Ramos (cell line): ENCODE results near the gene SYTL3.
"Not testable (repeated sequence)": the region's sequence is repeated elsewhere in the genome, so short reads cannot be mapped to it uniquely, and the experiment has no call there.

ENCODE experiments used
- in situ Hi-C: fragments of 300-500 bp; cut with MboI; formaldehyde crosslinking; loops from one replicate; pipeline ENCODE4 v1.14.3; 2022; ENCODE audit warnings: low sequenced_read_pairs; ENCODE audit not compliant: unreplicated experiment

SYTL3 gene

GRCh38 chr6:158686791-158687381 lies 37.0 kb downstream of the SYTL3 start:
- in situ Hi-C loops: no loop called here

- in situ Hi-C loops: no loop called here
These were observed 37.7 kb downstream of the SYTL3 start for GRCh38 chr6:158687506-158687905.

GRCh38 chr6:158688860-158689259 lies 39.0 kb downstream of the SYTL3 start:
- in situ Hi-C loops: no loop called here

- in situ Hi-C loops: loop anchor here (5.0 to 10.0 kb wide), 2 partner anchors 440 to 483 kb away; no protein-coding TSS in a partner anchor
These were observed 45.1 kb downstream of the SYTL3 start for GRCh38 chr6:158694913-158695312.

- in situ Hi-C loops: loop anchor here (10.0 kb wide), 1 partner anchor 437 kb away; no protein-coding TSS in a partner anchor
These were observed 48.0 kb downstream of the SYTL3 start for GRCh38 chr6:158697811-158698210.

- in situ Hi-C loops: loop anchor here (10.0 kb wide), 1 partner anchor 436 kb away; no protein-coding TSS in a partner anchor
These were observed 49.1 kb downstream of the SYTL3 start for GRCh38 chr6:158698931-158699330.

- in situ Hi-C loops: not testable (repeated sequence)
These were observed 51.4 kb downstream of the SYTL3 start for GRCh38 chr6:158701268-158701667.

- in situ Hi-C loops: no loop called here
These were observed 53.4 kb downstream of the SYTL3 start for GRCh38 chr6:158703111-158703836.

GRCh38 chr6:158703837-158704822 lies 54.3 kb downstream of the SYTL3 start:
- in situ Hi-C loops: no loop called here

GRCh38 chr6:158705386-158706126 lies 55.7 kb downstream of the SYTL3 start:
- in situ Hi-C loops: no loop called here

- in situ Hi-C loops: no loop called here
These were observed 56.6 kb downstream of the SYTL3 start for GRCh38 chr6:158706369-158706982.

- in situ Hi-C loops: no loop called here
These were observed 57.4 kb downstream of the SYTL3 start for GRCh38 chr6:158707120-158707820.

GRCh38 chr6:158707821-158708195 lies 58.0 kb downstream of the SYTL3 start:
- in situ Hi-C loops: no loop called here

GRCh38 chr6:158708239-158708638 lies 58.4 kb downstream of the SYTL3 start:
- in situ Hi-C loops: no loop called here

GRCh38 chr6:158709809-158710208 lies 60.0 kb downstream of the SYTL3 start:
- in situ Hi-C loops: loop anchor here (5.0 kb wide), 1 partner anchor 257 kb away; no protein-coding TSS in a partner anchor

- in situ Hi-C loops: loop anchor here (5.0 kb wide), 1 partner anchor 256 kb away; no protein-coding TSS in a partner anchor
These were observed 61.4 kb downstream of the SYTL3 start for GRCh38 chr6:158711264-158711663.

- in situ Hi-C loops: loop anchor here (5.0 kb wide), 1 partner anchor 254 kb away; no protein-coding TSS in a partner anchor
These were observed 63.6 kb downstream of the SYTL3 start for GRCh38 chr6:158713469-158713868.

GRCh38 chr6:158714706-158715105 lies 64.9 kb downstream of the SYTL3 start:
- in situ Hi-C loops: loop anchor here (5.0 kb wide), 1 partner anchor 253 kb away; no protein-coding TSS in a partner anchor
